Measurements from ENCODE around the gene XPR1. TPM values are rescaled to one million over a fixed set of nuclear protein-coding genes. Genes with fewer than 3 reads are reported as not detected.

XPR1 gene
- total and polyA plus RNA-seq, 7 donors: 3.7 to 19.1 (median 11.2) TPM

DNA sequence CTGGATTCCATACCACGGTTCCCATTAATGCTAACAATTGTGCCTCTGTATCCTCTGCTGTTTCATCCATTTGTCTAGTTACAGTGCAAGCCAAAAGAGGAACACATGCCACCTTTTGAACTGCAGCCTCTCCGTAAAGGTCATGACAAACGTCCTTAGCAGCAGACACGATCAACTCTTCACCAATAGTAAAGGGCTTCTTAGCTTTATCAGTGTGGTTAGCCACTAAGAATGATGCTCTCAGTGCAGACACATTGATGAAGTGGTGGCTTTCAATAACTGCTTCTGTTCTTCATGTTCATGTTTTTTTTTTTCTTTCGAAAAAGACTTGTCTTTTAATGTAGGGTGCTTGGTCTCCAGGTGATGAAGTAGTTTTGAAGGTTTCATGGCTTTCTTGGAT is 14.3 kb downstream of the XPR1 start:
- Histone ChIP-seq H3K36me3 (ENCODE audit: insufficient read depth in 1 of 2, low read depth in 1 of 2) (no peaks in the 10 kb centered on the region), H3K27ac (no peak overlapping the region), H3K4me3 (no peak overlapping the region), H3K27me3 (ENCODE audit: insufficient read depth in 3 of 3, low read length in 2 of 3) (no peaks in the 10 kb centered on the region), H3K9me3 (no peaks in the 10 kb centered on the region), H3K4me1 (peaks cover 38% of the 10 kb centered on the region)
- TF ChIP-seq, protein P1, sequence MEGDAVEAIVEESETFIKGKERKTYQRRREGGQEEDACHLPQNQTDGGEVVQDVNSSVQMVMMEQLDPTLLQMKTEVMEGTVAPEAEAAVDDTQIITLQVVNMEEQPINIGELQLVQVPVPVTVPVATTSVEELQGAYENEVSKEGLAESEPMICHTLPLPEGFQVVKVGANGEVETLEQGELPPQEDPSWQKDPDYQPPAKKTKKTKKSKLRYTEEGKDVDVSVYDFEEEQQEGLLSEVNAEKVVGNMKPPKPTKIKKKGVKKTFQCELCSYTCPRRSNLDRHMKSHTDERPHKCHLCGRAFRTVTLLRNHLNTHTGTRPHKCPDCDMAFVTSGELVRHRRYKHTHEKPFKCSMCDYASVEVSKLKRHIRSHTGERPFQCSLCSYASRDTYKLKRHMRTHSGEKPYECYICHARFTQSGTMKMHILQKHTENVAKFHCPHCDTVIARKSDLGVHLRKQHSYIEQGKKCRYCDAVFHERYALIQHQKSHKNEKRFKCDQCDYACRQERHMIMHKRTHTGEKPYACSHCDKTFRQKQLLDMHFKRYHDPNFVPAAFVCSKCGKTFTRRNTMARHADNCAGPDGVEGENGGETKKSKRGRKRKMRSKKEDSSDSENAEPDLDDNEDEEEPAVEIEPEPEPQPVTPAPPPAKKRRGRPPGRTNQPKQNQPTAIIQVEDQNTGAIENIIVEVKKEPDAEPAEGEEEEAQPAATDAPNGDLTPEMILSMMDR (IDR thresholded peaks at IDR 0.05): no peak
- intact Hi-C loops (cut with DNase I): no loop called here
- 48 to 64% (median 53%) methylated on average over 5 of the region's 5 CpGs for WGBS, 3 donors
- no peak for ATAC-seq
- DNase-seq: no peak

DNA sequence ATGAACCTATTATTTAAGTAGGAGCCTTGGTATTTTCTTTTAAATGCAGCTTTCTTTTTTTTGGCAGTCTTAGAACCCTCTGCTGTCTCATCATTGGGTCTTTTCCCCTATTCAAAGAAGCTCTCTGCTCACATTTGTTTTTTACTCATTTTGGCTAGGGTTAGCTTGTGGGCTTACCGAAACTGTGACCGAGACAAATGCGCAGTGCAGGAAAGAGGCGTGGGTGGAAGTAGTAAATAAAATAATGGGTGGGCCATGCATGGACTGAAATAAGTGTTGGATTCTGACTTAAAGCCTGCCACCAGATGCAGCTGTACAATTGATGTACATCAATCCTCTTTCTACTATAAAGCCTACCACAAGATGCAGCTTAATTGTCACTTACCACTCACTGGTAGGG is 14.7 kb downstream of the XPR1 start:
- H3K4me1 ChIP-seq: peaks cover 35% of the 10 kb centered on the region
- no peaks in the 10 kb centered on the region for H3K9me3 ChIP-seq

GRCh38 chr1:180652792-180653191 is 21.0 kb downstream of the XPR1 start:
- intact Hi-C loops (cut with DNase I): no loop called here
- H3K4me3 ChIP-seq: no peak overlapping the region

More for the DNA sequence above, 14.7 kb downstream of the XPR1 start:
- H3K36me3 ChIP-seq (ENCODE audit: insufficient read depth in 1 of 2, low read depth in 1 of 2): no peaks in the 10 kb centered on the region
- H3K27me3 ChIP-seq (ENCODE audit: insufficient read depth in 3 of 3, low read length in 2 of 3): no peaks in the 10 kb centered on the region
- 71 to 81% (median 74%) methylated on average over 4 of the region's 4 CpGs for WGBS, 3 donors
- intact Hi-C loops (cut with DNase I): no loop called here
- TF ChIP-seq, protein P1 (IDR thresholded peaks at IDR 0.05): no peak
- no peak overlapping the region for H3K4me3 ChIP-seq
- DNase-seq (no peak), ATAC-seq (no peak)
- no peak overlapping the region for H3K27ac ChIP-seq

GRCh38 chr1:180662709-180663108 is 30.9 kb downstream of the XPR1 start:
- no peaks in the 10 kb centered on the region for H3K36me3 ChIP-seq (ENCODE audit: insufficient read depth in 1 of 2, low read depth in 1 of 2)
- H3K27ac ChIP-seq: no peak overlapping the region
- intact Hi-C loops (cut with DNase I): no loop called here
- no peak overlapping the region for H3K4me3 ChIP-seq
- peaks cover 6% of the 10 kb centered on the region for H3K9me3 ChIP-seq
- H3K4me1 ChIP-seq: no peaks in the 10 kb centered on the region
- DNase-seq: no peak
- no peak for ATAC-seq
- TF ChIP-seq, protein P1 (IDR thresholded peaks at IDR 0.05): no peak
- no peaks in the 10 kb centered on the region for H3K27me3 ChIP-seq (ENCODE audit: insufficient read depth in 3 of 3, low read length in 2 of 3)

More at GRCh38 chr1:180652792-180653191, 21.0 kb downstream of the XPR1 start:
- Histone ChIP-seq H3K9me3 (peaks cover 11% of the 10 kb centered on the region), H3K27ac (no peak overlapping the region), H3K27me3 (ENCODE audit: insufficient read depth in 3 of 3, low read length in 2 of 3) (no peaks in the 10 kb centered on the region), H3K36me3 (ENCODE audit: insufficient read depth in 1 of 2, low read depth in 1 of 2) (no peaks in the 10 kb centered on the region), H3K4me1 (no peaks in the 10 kb centered on the region)
- DNase-seq (no peak), ATAC-seq (no peak)
- TF ChIP-seq, protein P1 (IDR thresholded peaks at IDR 0.05): no peak
- 96 to 100% (median 98%) methylated on average over 2 of the region's 2 CpGs for WGBS, 3 donors

GRCh38 chr1:180670681-180671080 is 38.9 kb downstream of the XPR1 start:
- intact Hi-C loops (cut with DNase I): no loop called here
- peaks cover 8% of the 10 kb centered on the region for H3K9me3 ChIP-seq

More at GRCh38 chr1:180670681-180671080, 38.9 kb downstream of the XPR1 start:
- no peak overlapping the region for H3K4me3 ChIP-seq
- no peaks in the 10 kb centered on the region for H3K27me3 ChIP-seq (ENCODE audit: insufficient read depth in 3 of 3, low read length in 2 of 3)
- no peak for ATAC-seq
- TF ChIP-seq, protein P1 (IDR thresholded peaks at IDR 0.05): no peak
- DNase-seq: no peak
- WGBS, 3 donors: 92 to 97% (median 92%) methylated on average over 1 of the region's 1 CpG
- no peaks in the 10 kb centered on the region for H3K4me1 ChIP-seq
- H3K27ac ChIP-seq: no peak overlapping the region
- H3K36me3 ChIP-seq (ENCODE audit: insufficient read depth in 1 of 2, low read depth in 1 of 2): no peaks in the 10 kb centered on the region

Measured in psoas muscle (tissue), 8 donors.